Small intestine (tissue), 7 donors: ENCODE results near the gene MS4A6E. TPM values are rescaled to one million over a fixed set of nuclear protein-coding genes. Genes with fewer than 3 reads are reported as not detected.

ENCODE experiments used
- DNase-seq, 2 donors: peaks; one replicate each; pipeline versions ENCODE4 v3.0.0 to v3.0.0-alpha.2; 2013
- FAIRE-seq: peaks from 2 replicates; lab custom pipeline; 2012; peaks lifted over from hg19 to GRCh38; lab: Jason Lieb, UNC
- H3K27ac ChIP-seq, 3 donors: one replicate each; pipeline ENCODE4 v1.5.1; 2013; ENCODE audit warnings: low read length in 2 of 3, mild to moderate bottlenecking in 2 of 3, control low read depth in 1 of 3, inconsistent platforms in 1 of 3, low read depth in 1 of 3, moderate library complexity in 1 of 3
- H3K27me3 ChIP-seq, 3 donors: one replicate each; pipeline ENCODE4 v1.6.1; 2013; ENCODE audit warnings: low read length in 3 of 3, inconsistent platforms in 1 of 3; ENCODE audit not compliant: control insufficient read depth in 3 of 3, insufficient read depth in 3 of 3
- H3K36me3 ChIP-seq, 3 donors: one replicate each; pipeline ENCODE4 v1.6.1; 2013; ENCODE audit warnings: low read length in 3 of 3, inconsistent platforms in 1 of 3, low read depth in 1 of 3, mild to moderate bottlenecking in 1 of 3, moderate library complexity in 1 of 3; ENCODE audit not compliant: control insufficient read depth in 3 of 3, insufficient read depth in 2 of 3
- H3K4me1 ChIP-seq, 3 donors: one replicate each; pipeline ENCODE4 v1.6.1; 2013; ENCODE audit warnings: low read length in 2 of 3, inconsistent platforms in 1 of 3, low read depth in 1 of 3, mild to moderate bottlenecking in 1 of 3, moderate library complexity in 1 of 3; ENCODE audit not compliant: control insufficient read depth in 3 of 3, insufficient read depth in 2 of 3
- H3K4me3 ChIP-seq, 3 donors: one replicate each; pipeline ENCODE4 v1.5.1; 2013; ENCODE audit warnings: low read length in 3 of 3, control low read depth in 1 of 3, inconsistent platforms in 1 of 3, low read depth in 1 of 3, mild to moderate bottlenecking in 1 of 3, moderate library complexity in 1 of 3
- H3K9me3 ChIP-seq, 2 donors: one replicate each; pipeline ENCODE4 v1.6.1; 2013; ENCODE audit warnings: low read depth in 1 of 2, low read length in 1 of 2; ENCODE audit not compliant: control insufficient read depth in 2 of 2, insufficient read depth in 1 of 2
- WGBS, 3 donors: extraction: QIAGEN DNeasy Blood & Tissue Kit; methylation state at CpG; one replicate each; pipeline ENCODE4 v1.1.7; 2013; 5-methylcytosine and 5-hydroxymethylcytosine counted together
- polyA plus RNA-seq, 4 donors: library from polyadenylated mRNA; stranded (reverse) in 3 of 4; unstranded in 1 of 4; fragments of 200-250 nt in 3 of 4; fragments of 120-200 nt in 1 of 4; gene quantifications; one replicate each; pipeline versions ENCODE4 v1.2.1 to v1.2.3, GENCODE V29; 2013
- donor health status: healthy with polysubstance abuse.
- donor health status: control.
- donor health status: control.
- donor health status: Bipolar disorder and iron deficiency.
- donor health status: healthy.

Gene MS4A6E
- polyA plus RNA-seq, 4 donors: 0.18 TPM; not detected in 3

DNA sequence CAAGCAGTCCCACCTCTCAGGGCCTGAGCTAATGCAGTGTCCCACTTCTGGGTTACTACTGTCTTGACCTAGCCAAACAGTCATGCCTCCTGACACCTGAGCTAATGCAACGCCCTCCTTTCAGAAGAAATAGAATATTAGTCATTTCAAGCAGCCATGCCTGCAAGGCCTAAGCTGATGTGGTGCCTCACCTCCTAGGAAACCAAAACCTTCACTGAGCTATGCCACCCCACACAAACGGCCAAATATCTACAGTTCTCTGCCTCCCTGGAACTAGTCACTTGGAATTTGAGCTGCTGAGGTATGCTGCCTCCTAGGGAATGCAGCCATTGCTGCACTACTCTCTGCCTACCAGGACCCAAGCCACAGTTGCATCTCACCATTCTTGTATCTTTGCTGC lies 8.3 kb upstream of the MS4A6E start:
- Histone ChIP-seq H3K36me3 (no peaks in the 10 kb centered on the region), H3K27ac (no peak overlapping the region), H3K27me3 (no peaks in the 10 kb centered on the region), H3K4me3 (no peak overlapping the region), H3K4me1 (no peaks in the 10 kb centered on the region), H3K9me3 (peaks cover 1 to 12% of the 10 kb centered on the region in 2 donors)
- WGBS, 3 donors: 32 to 71% (median 60%) methylated on average over 2 of the region's 2 CpGs
- DNase-seq: no peak
- no peak for FAIRE-seq

DNA sequence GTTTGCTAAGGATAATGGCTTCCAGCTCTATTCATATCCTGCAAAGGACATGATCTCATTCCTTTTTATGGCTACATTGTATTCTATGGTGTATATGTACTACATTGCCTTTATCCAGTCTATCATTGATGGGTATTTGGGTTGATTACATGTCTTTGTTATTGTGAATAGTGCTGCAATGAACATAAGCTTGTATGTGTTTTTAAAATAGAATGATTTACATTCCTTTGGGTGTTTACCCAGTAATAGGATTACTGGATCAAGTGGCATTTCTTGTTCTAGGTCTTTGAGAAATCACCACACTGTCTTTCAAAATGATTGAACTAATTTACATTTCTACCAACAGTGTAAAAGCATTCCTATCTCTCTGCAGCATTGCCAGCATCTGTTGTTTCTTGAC lies 6.0 kb upstream of the MS4A6E start:
- H3K27me3 ChIP-seq: no peaks in the 10 kb centered on the region
- no peak overlapping the region for H3K27ac ChIP-seq
- peaks cover 1 to 12% of the 10 kb centered on the region in 2 donors for H3K9me3 ChIP-seq
- no peaks in the 10 kb centered on the region for H3K4me1 ChIP-seq
- no peak overlapping the region for H3K4me3 ChIP-seq
- FAIRE-seq (no peak), DNase-seq (no peak)
- no peaks in the 10 kb centered on the region for H3K36me3 ChIP-seq

DNA sequence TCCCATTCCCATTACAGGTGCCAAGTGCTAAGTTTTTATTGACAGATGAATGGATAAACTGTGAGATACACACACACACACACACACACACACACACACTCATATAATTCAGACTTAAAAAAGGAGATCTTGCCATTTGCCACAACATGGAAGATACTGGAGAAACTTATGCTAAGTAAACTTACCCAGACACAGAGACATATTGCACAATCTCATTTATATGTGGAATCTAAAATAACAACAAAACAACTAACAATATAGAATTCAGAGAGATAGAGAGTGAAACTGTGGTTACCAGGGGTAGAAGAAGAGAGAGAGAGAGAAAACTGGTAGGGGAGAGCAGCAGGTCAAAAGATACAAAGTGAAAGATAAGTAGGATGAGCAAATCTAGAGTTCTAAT lies 1.4 kb downstream of the MS4A6E start:
- FAIRE-seq: no peak
- H3K4me1 ChIP-seq: no peaks in the 10 kb centered on the region
- H3K27me3 ChIP-seq: no peaks in the 10 kb centered on the region
- H3K9me3 ChIP-seq: peaks cover 0 to 3% of the 10 kb centered on the region in 2 donors
- H3K4me3 ChIP-seq: no peak overlapping the region
- no peaks in the 10 kb centered on the region for H3K36me3 ChIP-seq
- no peak overlapping the region for H3K27ac ChIP-seq
- no peak for DNase-seq

DNA sequence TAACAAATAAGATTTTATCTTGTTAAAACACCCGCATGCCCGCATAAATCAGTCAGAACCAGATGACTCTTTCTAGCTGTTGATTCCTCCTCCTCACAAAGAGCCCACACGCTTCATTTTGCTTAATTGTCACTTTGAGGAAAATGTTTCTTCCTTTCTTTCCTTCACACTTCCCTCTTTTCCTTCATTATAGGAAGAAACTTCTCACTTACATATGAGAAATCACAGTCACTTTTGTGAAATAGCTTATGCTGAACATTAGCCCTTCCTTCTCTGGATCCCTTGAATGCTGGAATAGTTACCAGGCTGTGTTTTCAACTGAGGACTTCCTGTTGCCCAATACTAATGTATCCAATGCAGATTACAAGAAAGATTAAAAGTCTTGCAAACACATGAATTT lies 5.8 kb downstream of the MS4A6E start:
- Histone ChIP-seq H3K36me3 (no peaks in the 10 kb centered on the region), H3K9me3 (peaks cover 0 to 2% of the 10 kb centered on the region in 2 donors), H3K4me1 (no peaks in the 10 kb centered on the region), H3K4me3 (no peak overlapping the region), H3K27me3 (no peaks in the 10 kb centered on the region), H3K27ac (no peak overlapping the region)
- FAIRE-seq (no peak), DNase-seq (no peak)
- WGBS, 3 donors: 1 to 65% (median 38%) methylated on average over 3 of the region's 3 CpGs

DNA sequence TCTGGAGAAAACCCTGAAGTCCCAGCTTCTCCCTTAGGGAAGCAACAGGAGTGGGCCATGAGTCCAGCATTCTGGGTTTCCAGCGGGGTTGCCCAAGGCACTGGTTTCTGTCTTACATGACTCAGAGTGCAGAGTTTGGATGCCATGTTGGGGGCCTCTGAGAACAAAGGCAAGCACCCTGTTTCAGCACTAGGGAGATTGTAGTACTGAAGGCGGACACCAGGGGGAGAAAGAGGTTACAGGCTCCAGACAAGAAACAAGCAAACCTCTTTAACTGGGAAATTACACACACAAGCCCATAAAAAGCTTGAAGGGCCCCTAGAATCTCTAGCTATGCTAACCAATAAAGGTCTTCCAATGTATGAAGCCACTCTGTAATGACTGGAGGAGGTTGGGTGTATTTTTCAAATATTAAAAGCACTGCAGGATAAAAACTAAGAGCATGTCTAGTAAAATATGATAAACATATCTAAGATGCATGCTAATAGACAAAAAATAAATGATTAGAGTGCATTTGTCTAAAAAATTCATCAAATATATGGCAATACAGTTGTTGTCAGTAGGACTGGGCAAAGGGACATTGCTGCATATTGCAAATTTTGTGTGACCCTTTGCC lies 7.1 kb downstream of the MS4A6E start:
- WGBS, 3 donors: 10 to 19% (median 12%) methylated on average over 2 of the region's 2 CpGs
- FAIRE-seq (no peak), DNase-seq (peak; percentile 72 to 73)
- no peaks in the 10 kb centered on the region for H3K36me3 ChIP-seq
- no peak overlapping the region for H3K27ac ChIP-seq
- H3K27me3 ChIP-seq: no peaks in the 10 kb centered on the region
- no peaks in the 10 kb centered on the region for H3K4me1 ChIP-seq
- H3K9me3 ChIP-seq: peaks cover 0 to 2% of the 10 kb centered on the region in 2 donors
- H3K4me3 ChIP-seq: no peak overlapping the region

DNA sequence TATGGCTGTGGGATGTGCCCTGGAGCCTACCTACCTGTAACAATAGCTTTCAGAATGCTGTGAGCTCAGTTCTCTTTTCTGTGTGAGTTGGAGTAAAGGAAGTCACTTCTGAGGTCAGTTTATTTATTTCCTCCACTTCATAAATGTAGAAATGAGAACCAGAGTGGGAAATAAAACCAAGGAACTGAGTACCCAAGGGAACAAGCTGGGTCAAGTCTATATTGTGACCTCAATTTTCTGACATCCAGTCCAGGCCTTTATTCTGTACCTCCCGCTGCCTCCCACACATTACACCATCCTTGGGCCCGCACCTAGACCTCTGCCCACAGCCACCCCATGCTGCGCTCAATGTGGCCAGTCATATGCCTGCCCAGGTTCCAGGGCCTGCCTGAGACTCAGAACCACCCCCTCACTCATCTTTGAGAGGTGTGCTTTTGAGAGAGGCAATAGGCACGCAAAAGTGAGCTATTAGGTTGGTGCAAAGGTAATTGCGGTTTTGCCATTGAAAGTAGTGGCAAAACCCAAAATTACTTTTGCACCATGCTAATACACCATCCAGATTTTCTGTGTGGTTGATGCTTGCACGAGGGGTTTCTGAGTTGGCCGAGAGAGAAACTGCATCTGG lies 9.8 kb downstream of the MS4A6E start:
- H3K9me3 ChIP-seq: peaks cover 0 to 2% of the 10 kb centered on the region in 2 donors
- 86 to 92% (median 89%) methylated on average over 7 of the region's 7 CpGs for WGBS, 3 donors
- H3K27ac ChIP-seq: no peak overlapping the region
- no peaks in the 10 kb centered on the region for H3K36me3 ChIP-seq
- no peak overlapping the region for H3K4me3 ChIP-seq
- no peak for DNase-seq
- no peak for FAIRE-seq
- no peaks in the 10 kb centered on the region for H3K4me1 ChIP-seq
- H3K27me3 ChIP-seq: no peaks in the 10 kb centered on the region

DNA sequence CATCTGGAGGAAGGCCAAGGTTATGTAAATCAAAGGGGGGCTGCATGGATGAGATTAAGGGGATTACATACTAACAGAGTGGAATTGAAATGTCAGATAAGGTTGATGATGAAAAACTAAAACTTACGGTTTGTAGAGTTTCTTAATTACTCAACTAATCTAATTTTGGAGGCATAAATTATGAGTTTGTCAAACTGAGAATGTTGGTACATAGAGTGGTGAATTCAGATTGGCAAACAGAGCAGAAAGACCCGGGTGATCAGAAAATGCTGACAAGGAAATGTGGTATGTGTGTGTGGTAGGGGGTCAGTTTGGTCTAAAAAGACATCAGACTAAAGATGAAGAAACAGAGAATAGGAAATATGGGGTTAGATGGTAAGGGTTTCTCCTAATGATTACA lies 11.0 kb downstream of the MS4A6E start:
- no peaks in the 10 kb centered on the region for H3K4me1 ChIP-seq
- H3K4me3 ChIP-seq: no peak overlapping the region
- FAIRE-seq: no peak
- H3K9me3 ChIP-seq: peaks cover 0 to 2% of the 10 kb centered on the region in 2 donors
- WGBS, 3 donors: 46 to 57% (median 52%) methylated on average over 2 of the region's 2 CpGs
- no peak for DNase-seq
- H3K36me3 ChIP-seq: no peaks in the 10 kb centered on the region
- H3K27ac ChIP-seq: no peak overlapping the region
- H3K27me3 ChIP-seq: no peaks in the 10 kb centered on the region

DNA sequence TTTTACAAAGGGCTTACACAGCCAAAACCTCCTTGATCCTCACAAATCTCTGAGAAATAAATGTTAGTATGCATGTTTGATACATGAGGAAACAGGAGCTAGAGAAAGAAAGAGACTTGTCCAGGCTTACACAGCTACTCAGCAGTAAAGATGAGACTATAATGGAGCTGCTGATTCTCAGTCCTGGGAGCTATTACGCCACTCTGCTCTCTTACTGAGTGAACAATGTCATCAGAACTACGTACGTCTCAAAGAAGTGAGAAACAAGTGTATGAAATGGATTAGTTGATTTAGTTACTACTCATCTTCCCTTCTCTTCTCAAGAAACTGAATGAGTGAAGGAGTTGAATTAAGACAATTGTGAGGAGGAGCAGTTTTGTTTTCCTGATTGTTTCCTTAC lies 12.3 kb downstream of the MS4A6E start:
- Histone ChIP-seq H3K27ac (no peak overlapping the region), H3K9me3 (no peaks in the 10 kb centered on the region), H3K36me3 (no peaks in the 10 kb centered on the region), H3K4me3 (no peak overlapping the region), H3K4me1 (no peaks in the 10 kb centered on the region), H3K27me3 (no peaks in the 10 kb centered on the region)
- no peak for DNase-seq
- 52 to 61% (median 60%) methylated on average over 3 of the region's 3 CpGs for WGBS, 3 donors
- no peak for FAIRE-seq
